H9 (cell line): ENCODE results near the gene PKNOX2. TPM values are rescaled to one million over a fixed set of nuclear protein-coding genes. Genes with fewer than 3 reads are reported as not detected.

Experiments used
- DNase-seq: peaks from one replicate; pipeline ENCODE4 v3.0.0-alpha.2; 2017
- H2AFZ ChIP-seq: one replicate; pipeline ENCODE4 v1.6.1; 2013; ENCODE audit warnings: mild to moderate bottlenecking, low read length, control low read depth, moderate library complexity
- H2AK5ac ChIP-seq: 2 replicates; pipeline ENCODE4 v1.6.1; 2013; ENCODE audit warnings: low read length, control low read depth, mixed read lengths; ENCODE audit not compliant: insufficient read length
- H2BK120ac ChIP-seq: one replicate; pipeline ENCODE4 v1.6.1; 2013; ENCODE audit warnings: low read depth, mild to moderate bottlenecking, low read length, control low read depth, inconsistent platforms; ENCODE audit not compliant: poor library complexity, severe bottlenecking
- H2BK12ac ChIP-seq: 2 replicates; pipeline ENCODE4 v1.6.1; 2013; ENCODE audit warnings: low read length, control low read depth, mixed read lengths, low read depth; ENCODE audit not compliant: insufficient read length
- H2BK15ac ChIP-seq: 2 replicates; pipeline ENCODE4 v1.6.1; 2013; ENCODE audit warnings: low read depth, low read length, control low read depth
- H2BK20ac ChIP-seq: one replicate; pipeline ENCODE4 v1.6.1; 2013; ENCODE audit warnings: low read depth, mild to moderate bottlenecking, low read length, control low read depth, inconsistent platforms; ENCODE audit not compliant: poor library complexity, severe bottlenecking
- H2BK5ac ChIP-seq: 2 replicates; pipeline ENCODE4 v1.6.1; 2013; ENCODE audit warnings: low read length, control low read depth, mixed read lengths; ENCODE audit not compliant: insufficient read length
- H3K14ac ChIP-seq: 2 replicates; pipeline ENCODE4 v1.6.1; 2013; ENCODE audit warnings: low read length, control low read depth; ENCODE audit not compliant: insufficient read depth
- H3K18ac ChIP-seq: 2 replicates; pipeline ENCODE4 v1.6.1; 2013; ENCODE audit warnings: low read depth, mild to moderate bottlenecking, mixed read lengths, low read length, control low read depth; ENCODE audit not compliant: insufficient read length
- H3K23ac ChIP-seq: 2 replicates; pipeline ENCODE4 v1.6.1; 2013; ENCODE audit warnings: low read length, control low read depth, mixed read lengths, low read depth; ENCODE audit not compliant: insufficient read length
- H3K23me2 ChIP-seq: 2 replicates; pipeline ENCODE4 v1.6.1; 2013; ENCODE audit warnings: low read depth, mild to moderate bottlenecking, mixed read lengths, low read length, control low read depth; ENCODE audit not compliant: insufficient read length, poor library complexity, severe bottlenecking
- H3K27ac ChIP-seq: 2 replicates; pipeline ENCODE4 v1.5.1; 2013; ENCODE audit warnings: low read length, control low read depth, mixed read lengths, low read depth; ENCODE audit not compliant: insufficient read length
- H3K27me3 ChIP-seq: 2 replicates; pipeline ENCODE4 v1.6.1; 2013; ENCODE audit warnings: low read length, control low read depth, inconsistent platforms; ENCODE audit not compliant: insufficient read depth
- H3K4ac ChIP-seq: 2 replicates; pipeline ENCODE4 v1.6.1; 2013; ENCODE audit warnings: low read depth, mild to moderate bottlenecking, control low read depth, inconsistent platforms, low read length, moderate library complexity
- H3K4me1 ChIP-seq: 2 replicates; pipeline ENCODE4 v1.6.1; 2013; ENCODE audit warnings: low read length, control low read depth, inconsistent platforms; ENCODE audit not compliant: insufficient read depth
- H3K4me2 ChIP-seq: 2 replicates; pipeline ENCODE4 v1.6.1; 2013; ENCODE audit warnings: low read length, control low read depth, mixed read lengths; ENCODE audit not compliant: insufficient read length, insufficient read depth
- H3K56ac ChIP-seq: 2 replicates; pipeline ENCODE4 v1.6.1; 2013; ENCODE audit warnings: low read depth, mild to moderate bottlenecking, mixed read lengths, low read length, control low read depth; ENCODE audit not compliant: insufficient read length
- H3K79me1 ChIP-seq: 2 replicates; pipeline ENCODE4 v1.6.1; 2013; ENCODE audit warnings: low read depth, mild to moderate bottlenecking, moderate library complexity, low read length, control low read depth, inconsistent platforms; ENCODE audit not compliant: insufficient read depth, poor library complexity, severe bottlenecking
- H3K79me2 ChIP-seq: 2 replicates; pipeline ENCODE4 v1.6.1; 2013; ENCODE audit warnings: low read length, control low read depth, inconsistent platforms; ENCODE audit not compliant: insufficient read depth
- H3K9ac ChIP-seq: 2 replicates; pipeline ENCODE4 v1.6.1; 2013; ENCODE audit warnings: low read length, control low read depth, mixed read lengths; ENCODE audit not compliant: insufficient read length; ENCODE audit errors: extremely low read depth
- H3K9me3 ChIP-seq: one replicate; pipeline ENCODE4 v1.6.1; 2013; ENCODE audit warnings: low read depth, low read length, inconsistent platforms; ENCODE audit not compliant: control insufficient read depth
- H3T11ph ChIP-seq: one replicate; pipeline ENCODE4 v1.6.1; 2013; ENCODE audit warnings: mild to moderate bottlenecking, low read length, control low read depth, inconsistent platforms
- H4K20me1 ChIP-seq: one replicate; pipeline ENCODE4 v1.6.1; 2013; ENCODE audit not compliant: control insufficient read depth, insufficient read length, insufficient read depth
- H4K5ac ChIP-seq: 2 replicates; pipeline ENCODE4 v1.6.1; 2013; ENCODE audit warnings: low read depth, mild to moderate bottlenecking, mixed read lengths, low read length, control low read depth; ENCODE audit not compliant: insufficient read length
- H4K8ac ChIP-seq: replicated peaks from 2 replicates; pipeline ENCODE4 v1.6.1; 2013; ENCODE audit warnings: low read length, control low read depth, mixed read lengths, low read depth; ENCODE audit not compliant: insufficient read length
- H4K91ac ChIP-seq: 2 replicates; pipeline ENCODE4 v1.6.1; 2013; ENCODE audit warnings: low read depth, mild to moderate bottlenecking, moderate library complexity, mixed read lengths, low read length, control low read depth; ENCODE audit not compliant: insufficient read length
- H3K27ac Mint-ChIP-seq, 3 experiments: 2 replicates in 2 of 3; 3 replicates in 1 of 3; pipeline ENCODE4 v1.8.0; 2020 to 2021; ENCODE audit warnings: mixed read lengths in 3 of 3, mild to moderate bottlenecking in 1 of 3, moderate library complexity in 1 of 3
- H3K27me3 Mint-ChIP-seq: 2 replicates; pipeline ENCODE4 v1.8.0; 2021; ENCODE audit warnings: low read depth, mild to moderate bottlenecking, moderate library complexity, mixed read lengths
- H3K36me3 Mint-ChIP-seq, 3 experiments: 2 replicates in 2 of 3; 3 replicates in 1 of 3; pipeline ENCODE4 v1.8.0; 2020 to 2021; ENCODE audit warnings: low read depth in 3 of 3, mixed read lengths in 3 of 3; ENCODE audit not compliant: insufficient read depth in 1 of 3
- H3K4me1 Mint-ChIP-seq, 2 experiments: 2 replicates each; pipeline ENCODE4 v1.8.0; 2020; ENCODE audit warnings: mixed read lengths in 2 of 2
- H3K4me3 Mint-ChIP-seq, 2 experiments: 2 replicates in 1 of 2; 3 replicates in 1 of 2; pipeline ENCODE4 v1.8.0; 2020 to 2021; ENCODE audit warnings: mild to moderate bottlenecking in 2 of 2, mixed read lengths in 2 of 2, moderate library complexity in 1 of 2
- H3K9me3 Mint-ChIP-seq, 2 experiments: 2 replicates in 1 of 2; 3 replicates in 1 of 2; pipeline ENCODE4 v1.8.0; 2020; ENCODE audit warnings: mild to moderate bottlenecking in 2 of 2, mixed read lengths in 2 of 2, moderate library complexity in 1 of 2
- CTCF ChIP-seq: fragments of 200-600 bp; sonication (generic); conservative IDR thresholded peaks from 3 replicates; pipeline ENCODE4 v1.8.0; 2021; ENCODE audit warnings: antibody characterized with exemption, mild to moderate bottlenecking
- WGBS: extraction: QIAGEN DNeasy Blood & Tissue Kit; methylation state at CpG from one replicate; pipeline ENCODE4 v1.1.7; 2013; ENCODE audit warnings: missing lambda C conversion rate, low lambda C conversion rate, mixed read lengths; ENCODE audit not compliant: insufficient read length; ENCODE audit errors: extremely low coverage; 5-methylcytosine and 5-hydroxymethylcytosine counted together
- total RNA-seq: library from RNA; stranded (reverse); gene quantifications from 2 replicates; pipeline ENCODE4 v1.2.1, GENCODE V29; 2021

The PKNOX2 gene
- total RNA-seq, 1 experiment from 2014 or later, result 1.3 TPM

- no peak overlapping the region for H3K4me3 Mint-ChIP-seq
- Histone ChIP-seq H3K79me2 (no peaks in the 10 kb centered on the region), H4K5ac (no peak overlapping the region), H2BK5ac (no peak overlapping the region), H2BK120ac (no peak overlapping the region), H2BK20ac (no peak overlapping the region), H3K56ac (no peak overlapping the region), H3K23me2 (no peaks in the 10 kb centered on the region), H3K4me1 (peaks cover 3% of the 10 kb centered on the region; the same call in 1 of the 2 replicates), H3K14ac (no peak overlapping the region), H3T11ph (no peak overlapping the region), H3K27me3 (no peaks in the 10 kb centered on the region), H4K91ac (no peak overlapping the region), H3K27ac (no peak overlapping the region), H3K79me1 (no peaks in the 10 kb centered on the region), H3K9me3 (no peaks in the 10 kb centered on the region), H2BK15ac (no peak overlapping the region), H2AFZ (no peak overlapping the region), H3K23ac (no peak overlapping the region), H4K20me1 (no peaks in the 10 kb centered on the region), H2AK5ac (no peak overlapping the region), H4K8ac (no peak overlapping the region), H3K18ac (no peak overlapping the region), H3K9ac (no peak overlapping the region), H2BK12ac (no peak overlapping the region), H3K4me2 (no peak overlapping the region), H3K4ac (no peak overlapping the region)
- H3K9me3 Mint-ChIP-seq, result no peaks in the 10 kb centered on the region
- TF ChIP-seq CTCF, result no peak
- H3K36me3 Mint-ChIP-seq, result peaks cover 0 to 5% (median 0%) of the 10 kb centered on the region in 3 experiments; a peak in 1 of 7 replicates
- H3K4me1 Mint-ChIP-seq, result peaks cover 33 to 39% of the 10 kb centered on the region in 2 experiments
- WGBS, result no CpG with 5 or more reads among the region's 24 CpGs
- DNase-seq, result peak; percentile 70
- no peak overlapping the region; a peak in 1 of 7 replicates for H3K27ac Mint-ChIP-seq
- peaks cover 11% of the 10 kb centered on the region for H3K27me3 Mint-ChIP-seq
These were observed 71.7 kb downstream of the PKNOX2 start for GRCh38 chr11:125236072-125236825.
